Liver (tissue), 9 donors: Measurements from ENCODE around the gene DPEP2. TPM values are rescaled to one million over a fixed set of nuclear protein-coding genes. Genes with fewer than 3 reads are reported as not detected.
A peak's percentile ranks its signal among the peaks of the same experiment; 100 is the strongest.

Source experiments
- DNase-seq: peaks from one replicate; pipeline ENCODE4 v3.0.0-alpha.2; 2017; ENCODE audit warnings: low spot score
- H3K27ac ChIP-seq, 2 donors: one replicate each; pipeline ENCODE4 v1.7.0; 2013; ENCODE audit warnings: inconsistent platforms in 2 of 2, low read length in 2 of 2, control low read depth in 1 of 2, low read depth in 1 of 2, mild to moderate bottlenecking in 1 of 2
- H3K27me3 ChIP-seq, 4 donors: one replicate each; pipeline versions ENCODE4 v1.6.1 to v1.7.0; 2013; ENCODE audit warnings: low read length in 3 of 4, inconsistent platforms in 1 of 4, mild to moderate bottlenecking in 1 of 4, moderate library complexity in 1 of 4; ENCODE audit not compliant: control insufficient read depth in 4 of 4, insufficient read depth in 4 of 4
- H3K36me3 ChIP-seq, 4 donors: one replicate each; pipeline versions ENCODE4 v1.6.1 to v1.7.0; 2013; ENCODE audit warnings: low read length in 3 of 4, mild to moderate bottlenecking in 3 of 4, low read depth in 1 of 4, moderate library complexity in 1 of 4; ENCODE audit not compliant: control insufficient read depth in 4 of 4, insufficient read depth in 3 of 4
- H3K4me1 ChIP-seq, 4 donors: one replicate each; pipeline versions ENCODE4 v1.6.1 to v1.7.0; 2013; ENCODE audit warnings: low read length in 3 of 4, mild to moderate bottlenecking in 3 of 4, moderate library complexity in 1 of 4; ENCODE audit not compliant: control insufficient read depth in 4 of 4, insufficient read depth in 4 of 4
- H3K4me3 ChIP-seq, 3 donors: one replicate each; pipeline versions ENCODE4 v1.6.1 to v1.7.0; 2013; ENCODE audit warnings: low read length in 3 of 3, control low read depth in 1 of 3, low read depth in 1 of 3, mild to moderate bottlenecking in 1 of 3
- H3K9ac ChIP-seq, 2 donors: one replicate each; pipeline ENCODE4 v1.7.0; 2013; ENCODE audit warnings: low read length in 2 of 2, mild to moderate bottlenecking in 2 of 2, moderate library complexity in 2 of 2, control low read depth in 1 of 2, low read depth in 1 of 2
- H3K9me3 ChIP-seq, 4 donors: one replicate each; pipeline versions ENCODE4 v1.6.1 to v1.7.0; 2013; ENCODE audit warnings: low read length in 3 of 4; ENCODE audit not compliant: control insufficient read depth in 4 of 4
- EGR1 ChIP-seq, 2 donors: IDR thresholded peaks; 2 replicates each; pipeline ENCODE4 v1.6.1; 2016 to 2018; ENCODE audit warnings: antibody characterized with exemption in 2 of 2, low read depth in 2 of 2
- FOXA1 ChIP-seq: IDR thresholded peaks from 2 replicates; pipeline ENCODE4 v1.6.1; 2016; ENCODE audit warnings: antibody characterized with exemption
- FOXA2 ChIP-seq: IDR thresholded peaks from 2 replicates; pipeline ENCODE4 v1.6.1; 2016; ENCODE audit warnings: antibody characterized with exemption
- GABPA ChIP-seq, 2 donors: IDR thresholded peaks in 1 of 2; conservative IDR thresholded peaks in 1 of 2; 2 replicates each; pipeline ENCODE4 v1.6.1; 2016; ENCODE audit warnings: antibody characterized with exemption in 2 of 2, mild to moderate bottlenecking in 1 of 2, moderate library complexity in 1 of 2
- HNF4A ChIP-seq, 2 donors: conservative IDR thresholded peaks; 2 replicates each; pipeline ENCODE4 v1.6.1; 2016; ENCODE audit warnings: antibody characterized with exemption in 2 of 2, mild to moderate bottlenecking in 2 of 2
- HNF4G ChIP-seq: IDR thresholded peaks from 2 replicates; pipeline ENCODE4 v1.6.1; 2016; ENCODE audit warnings: antibody characterized with exemption
- JUND ChIP-seq, 2 donors: IDR thresholded peaks; 2 replicates each; pipeline ENCODE4 v1.6.1; 2016; ENCODE audit warnings: antibody characterized with exemption in 2 of 2
- NR2F2 ChIP-seq: IDR thresholded peaks from 2 replicates; pipeline ENCODE4 v1.6.1; 2016; ENCODE audit warnings: antibody characterized with exemption
- RAD21 ChIP-seq, 2 donors: IDR thresholded peaks; 2 replicates each; pipeline ENCODE4 v1.6.1; 2016; ENCODE audit warnings: antibody characterized with exemption in 2 of 2, mild to moderate bottlenecking in 2 of 2
- REST ChIP-seq: IDR thresholded peaks from 2 replicates; pipeline ENCODE4 v1.6.1; 2016; ENCODE audit warnings: antibody characterized with exemption, mild to moderate bottlenecking
- RXRA ChIP-seq, 2 donors: IDR thresholded peaks; 2 replicates each; pipeline ENCODE4 v1.6.1; 2017 to 2018; ENCODE audit warnings: antibody characterized with exemption in 2 of 2, mild to moderate bottlenecking in 1 of 2
- SP1 ChIP-seq: IDR thresholded peaks from 2 replicates; pipeline ENCODE4 v1.6.1; 2018; ENCODE audit warnings: antibody characterized with exemption, mild to moderate bottlenecking
- TAF1 ChIP-seq: conservative IDR thresholded peaks from 2 replicates; pipeline ENCODE4 v1.6.1; 2016; ENCODE audit warnings: antibody characterized with exemption, mild to moderate bottlenecking
- YY1 ChIP-seq: IDR thresholded peaks from 2 replicates; pipeline ENCODE4 v1.6.1; 2016; ENCODE audit warnings: antibody characterized with exemption, mild to moderate bottlenecking
- ZBTB33 ChIP-seq: IDR thresholded peaks from 2 replicates; pipeline ENCODE4 v1.6.1; 2016; ENCODE audit warnings: antibody characterized with exemption
- WGBS: extraction: QIAGEN DNeasy Blood & Tissue Kit; methylation state at CpG from one replicate; pipeline ENCODE4 v1.1.7; 2013; 5-methylcytosine and 5-hydroxymethylcytosine counted together
- polyA plus RNA-seq, 2 donors: library from polyadenylated mRNA; stranded (reverse) in 1 of 2; unstranded in 1 of 2; fragments of 200-250 nt in 1 of 2; fragments of >200 nt in 1 of 2; fragmentation: Nextera tagmentation in 1 of 2; extraction: Ambion mirVana in 1 of 2; gene quantifications; one replicate each; pipeline versions ENCODE4 v1.2.1 to v1.2.3, GENCODE V29; 2013 to 2015
- total RNA-seq, 2 donors: library from RNA; depleted of rRNA; stranded (reverse); fragments of >200 nt; gene quantifications; one replicate each; pipeline ENCODE4 v1.2.3, GENCODE V29; 2014
- TF ChIP-seq, protein P1 (sequence below): IDR thresholded peaks from 2 replicates; pipeline ENCODE4 v1.6.1; 2016; ENCODE audit warnings: antibody characterized with exemption
- TF ChIP-seq, protein P2 (sequence below): IDR thresholded peaks from 2 replicates; pipeline ENCODE4 v1.6.1; 2016; ENCODE audit warnings: antibody characterized with exemption
- TF ChIP-seq, protein P3 (sequence below): fragments of 150-350 bp; IDR thresholded peaks from 2 replicates; pipeline ENCODE4 v1.5.1; 2017; ENCODE audit warnings: improper control_type of control experiment, low read depth, low read length; ENCODE audit not compliant: missing input control
- donor health status: healthy.
- donor health status: healthy.
- donor health status: healthy.
- donor health status: healthy.
- donor health status: healthy.

The DPEP2 gene
- total and polyA plus RNA-seq, 4 donors: 1.4 to 2.4 (median 1.9) TPM

DNA sequence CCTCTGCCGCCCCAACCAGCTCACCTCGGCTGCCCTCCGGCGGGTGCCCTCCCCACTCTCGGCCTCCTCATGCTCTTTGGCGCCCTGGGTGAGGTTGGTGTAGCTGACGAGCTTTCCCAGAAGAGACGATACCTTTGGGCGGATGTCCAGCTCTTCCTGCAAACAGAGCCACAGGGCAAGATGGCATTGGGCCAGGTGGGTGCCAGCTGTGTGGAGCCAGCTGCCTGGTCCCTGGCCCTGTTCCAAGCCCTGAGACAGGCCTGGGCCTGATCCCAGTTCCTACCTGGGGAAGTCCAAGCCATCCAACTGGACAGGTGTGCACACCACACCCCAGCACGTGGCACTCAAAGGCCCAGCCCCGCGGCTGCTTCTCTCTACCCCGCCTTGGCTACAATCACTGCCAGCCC lies 37.7 kb downstream of the DPEP2 start:
- peaks cover 9 to 27% (median 14%) of the 10 kb centered on the region in 4 donors for H3K4me1 ChIP-seq
- peak overlapping the region; percentile 27 to 42 for H3K27ac ChIP-seq
- TF ChIP-seq RXRA (IDR thresholded peaks at IDR 0.05) (peak; percentile 95 to 97), FOXA1 (no peak), RAD21 (IDR thresholded peaks at IDR 0.05) (peak in 1 of 2 donors; percentile 35), TAF1 (no peak), HNF4A (conservative IDR thresholded peaks at IDR 0.05) (peak; percentile 33 to 77), NR2F2 (no peak), GABPA (IDR thresholded peaks at IDR 0.05 in 1 of 2, conservative IDR thresholded peaks at IDR 0.05 in 1 of 2) (peak in 1 of 2 donors; percentile 52), REST (peak; percentile 32), JUND (IDR thresholded peaks at IDR 0.05) (peak in 1 of 2 donors; percentile 53), EGR1 (IDR thresholded peaks at IDR 0.05; ENCODE audit: low read depth in 2 of 2) (no peak), HNF4G (no peak), ZBTB33 (no peak), FOXA2 (peak; percentile 18), SP1 (peak; percentile 79), YY1 (peak; percentile 26)
- TF ChIP-seq, protein P1, sequence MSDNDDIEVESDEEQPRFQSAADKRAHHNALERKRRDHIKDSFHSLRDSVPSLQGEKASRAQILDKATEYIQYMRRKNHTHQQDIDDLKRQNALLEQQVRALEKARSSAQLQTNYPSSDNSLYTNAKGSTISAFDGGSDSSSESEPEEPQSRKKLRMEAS: peak; percentile 91
- TF ChIP-seq, protein P2, sequence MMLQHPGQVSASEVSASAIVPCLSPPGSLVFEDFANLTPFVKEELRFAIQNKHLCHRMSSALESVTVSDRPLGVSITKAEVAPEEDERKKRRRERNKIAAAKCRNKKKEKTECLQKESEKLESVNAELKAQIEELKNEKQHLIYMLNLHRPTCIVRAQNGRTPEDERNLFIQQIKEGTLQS: no peak
- TF ChIP-seq, protein P3, sequence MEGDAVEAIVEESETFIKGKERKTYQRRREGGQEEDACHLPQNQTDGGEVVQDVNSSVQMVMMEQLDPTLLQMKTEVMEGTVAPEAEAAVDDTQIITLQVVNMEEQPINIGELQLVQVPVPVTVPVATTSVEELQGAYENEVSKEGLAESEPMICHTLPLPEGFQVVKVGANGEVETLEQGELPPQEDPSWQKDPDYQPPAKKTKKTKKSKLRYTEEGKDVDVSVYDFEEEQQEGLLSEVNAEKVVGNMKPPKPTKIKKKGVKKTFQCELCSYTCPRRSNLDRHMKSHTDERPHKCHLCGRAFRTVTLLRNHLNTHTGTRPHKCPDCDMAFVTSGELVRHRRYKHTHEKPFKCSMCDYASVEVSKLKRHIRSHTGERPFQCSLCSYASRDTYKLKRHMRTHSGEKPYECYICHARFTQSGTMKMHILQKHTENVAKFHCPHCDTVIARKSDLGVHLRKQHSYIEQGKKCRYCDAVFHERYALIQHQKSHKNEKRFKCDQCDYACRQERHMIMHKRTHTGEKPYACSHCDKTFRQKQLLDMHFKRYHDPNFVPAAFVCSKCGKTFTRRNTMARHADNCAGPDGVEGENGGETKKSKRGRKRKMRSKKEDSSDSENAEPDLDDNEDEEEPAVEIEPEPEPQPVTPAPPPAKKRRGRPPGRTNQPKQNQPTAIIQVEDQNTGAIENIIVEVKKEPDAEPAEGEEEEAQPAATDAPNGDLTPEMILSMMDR: no peak
- H3K36me3 ChIP-seq: peaks cover 0 to 13% (median 3%) of the 10 kb centered on the region in 4 donors
- no peaks in the 10 kb centered on the region for H3K27me3 ChIP-seq
- DNase-seq: no peak
- H3K9ac ChIP-seq: no peak overlapping the region
- 33% methylated on average over 13 of the region's 13 CpGs for WGBS
- no peak overlapping the region for H3K4me3 ChIP-seq
- H3K9me3 ChIP-seq: no peaks in the 10 kb centered on the region
